PC-9 (cell line): ENCODE results near the gene SMIM14. TPM values are rescaled to one million over a fixed set of nuclear protein-coding genes. Genes with fewer than 3 reads are reported as not detected.

Source experiments
- BruUV-seq: library from RNA; stranded (reverse); fragments of 400-500 nt; replicated peaks from 2 replicates; lab custom pipeline; 2021; lab: Mats Ljungman, UMichigan
- CTCF ChIA-PET: fragments of 300-600 bp; sonication (Branson Sonifier 250); formaldehyde crosslinking; loops from one replicate; lab custom pipeline; 2022; ENCODE audit warnings: antibody characterized with exemption; lab: Charles Lee
- POLR2A ChIA-PET: fragments of 300-600 bp; sonication (Branson Sonifier 250); formaldehyde crosslinking; loops from one replicate; lab custom pipeline; 2022; ENCODE audit warnings: antibody characterized with exemption; ENCODE audit not compliant: unreplicated experiment; lab: Charles Lee
- DNase-seq, 2 experiments: peaks; one replicate each; pipeline versions ENCODE4 v3.0.0 to v3.0.0-alpha.2; 2015 to 2022; ENCODE audit warnings: mixed read lengths in 1 of 2
- H2AFZ ChIP-seq: fragments of 200-600 bp; sonication (generic); 2 replicates; pipeline ENCODE4 v1.8.1; 2017; ENCODE audit warnings: antibody characterized with exemption
- H3F3A ChIP-seq: fragments of 200-600 bp; sonication (generic); 2 replicates; pipeline ENCODE4 v1.8.1; 2017; ENCODE audit warnings: antibody characterized with exemption, mild to moderate bottlenecking, low read depth; ENCODE audit not compliant: insufficient read depth
- H3K27ac ChIP-seq: fragments of 200-600 bp; sonication (generic); 2 replicates; pipeline ENCODE4 v1.6.1; 2016; ENCODE audit warnings: mixed run types
- H3K27me3 ChIP-seq: fragments of 200-600 bp; sonication (generic); 2 replicates; pipeline ENCODE4 v1.6.1; 2016; ENCODE audit warnings: low read depth, mixed run types; ENCODE audit not compliant: insufficient read depth
- H3K36me3 ChIP-seq: fragments of 200-600 bp; sonication (generic); 2 replicates; pipeline ENCODE4 v1.6.1; 2016; ENCODE audit warnings: low read depth, mixed run types
- H3K4me1 ChIP-seq: fragments of 200-600 bp; sonication (generic); replicated peaks from 2 replicates; pipeline ENCODE4 v1.6.1; 2016; ENCODE audit warnings: mixed run types; ENCODE audit not compliant: insufficient read depth
- H3K4me2 ChIP-seq: fragments of 200-600 bp; sonication (generic); 2 replicates; pipeline ENCODE4 v1.6.1; 2017; ENCODE audit warnings: mixed run types
- H3K4me3 ChIP-seq: fragments of 200-600 bp; sonication (generic); 2 replicates; pipeline ENCODE4 v1.6.1; 2016; ENCODE audit warnings: mixed run types
- H3K79me2 ChIP-seq: fragments of 200-600 bp; sonication (generic); 2 replicates; pipeline ENCODE4 v1.6.1; 2017; ENCODE audit warnings: low read depth, mixed run types
- H3K9me2 ChIP-seq: fragments of 200-600 bp; sonication (generic); 2 replicates; pipeline ENCODE4 v1.8.1; 2017; ENCODE audit warnings: mild to moderate bottlenecking; ENCODE audit not compliant: insufficient read depth
- H3K9me3 ChIP-seq: fragments of 200-600 bp; sonication (generic); 2 replicates; pipeline ENCODE4 v1.8.1; 2016; ENCODE audit warnings: low read depth; ENCODE audit not compliant: insufficient read depth
- H4K20me1 ChIP-seq: fragments of 200-600 bp; sonication (generic); 2 replicates; pipeline ENCODE4 v1.8.1; 2017; ENCODE audit not compliant: insufficient read depth
- EZH2 ChIP-seq: fragments of 200-600 bp; sonication (generic); IDR thresholded peaks from 2 replicates; pipeline ENCODE4 v1.8.0; 2017; ENCODE audit warnings: antibody characterized with exemption, low read depth
- intact Hi-C: fragments of 100-400 bp; cut with micrococcal nuclease; formaldehyde crosslinking; loops from one replicate; pipeline ENCODE4 v1.10.0; 2022; ENCODE audit not compliant: unreplicated experiment
- total RNA-seq: library from RNA; stranded (reverse); gene quantifications from 2 replicates; pipeline ENCODE4 v1.2.3, GENCODE V29; 2021
- TF ChIP-seq, protein P1 (sequence below): fragments of 200-600 bp; sonication (generic); conservative IDR thresholded peaks from 2 replicates; pipeline ENCODE4 v1.6.1; 2017; ENCODE audit warnings: mixed run types, antibody characterized with exemption, mild to moderate bottlenecking, moderate library complexity

Gene SMIM14
- total RNA-seq, 1 experiment from 2014 or later: 64.1 TPM

DNA sequence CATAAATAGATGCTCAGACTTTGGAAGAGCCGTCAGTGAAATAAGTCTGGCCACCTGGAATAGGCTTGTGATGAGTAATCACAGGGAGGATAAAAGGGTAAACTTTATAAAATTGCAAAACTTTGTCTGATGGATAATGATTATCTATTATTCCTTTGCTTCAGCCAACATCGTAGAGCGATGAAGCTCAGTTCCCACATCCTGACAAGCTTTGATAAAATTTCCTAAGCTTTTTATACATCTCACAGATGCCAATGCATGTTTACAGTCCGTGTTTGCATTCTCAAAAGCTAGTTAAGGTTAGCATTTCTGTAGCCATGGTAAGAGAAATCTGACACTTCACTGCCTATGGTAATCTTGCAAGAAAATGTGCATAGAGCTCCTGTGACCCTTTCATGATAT, 96.1 kb downstream of the SMIM14 start:
- H3K79me2 ChIP-seq: peaks cover 9% of the 10 kb centered on the region; the same call in 1 of the 2 replicates
- no peaks in the 10 kb centered on the region for H3K27me3 ChIP-seq
- BruUV-seq: no TSS peak
- intact Hi-C loops: no loop called here
- POLR2A ChIA-PET: interaction anchor here (0.6 kb wide), 1 partner anchor 15 kb away, joined by 4 read pairs; the partner anchor contains the start of gene UGDH
- TF ChIP-seq EZH2: no peak
- TF ChIP-seq, protein P1, sequence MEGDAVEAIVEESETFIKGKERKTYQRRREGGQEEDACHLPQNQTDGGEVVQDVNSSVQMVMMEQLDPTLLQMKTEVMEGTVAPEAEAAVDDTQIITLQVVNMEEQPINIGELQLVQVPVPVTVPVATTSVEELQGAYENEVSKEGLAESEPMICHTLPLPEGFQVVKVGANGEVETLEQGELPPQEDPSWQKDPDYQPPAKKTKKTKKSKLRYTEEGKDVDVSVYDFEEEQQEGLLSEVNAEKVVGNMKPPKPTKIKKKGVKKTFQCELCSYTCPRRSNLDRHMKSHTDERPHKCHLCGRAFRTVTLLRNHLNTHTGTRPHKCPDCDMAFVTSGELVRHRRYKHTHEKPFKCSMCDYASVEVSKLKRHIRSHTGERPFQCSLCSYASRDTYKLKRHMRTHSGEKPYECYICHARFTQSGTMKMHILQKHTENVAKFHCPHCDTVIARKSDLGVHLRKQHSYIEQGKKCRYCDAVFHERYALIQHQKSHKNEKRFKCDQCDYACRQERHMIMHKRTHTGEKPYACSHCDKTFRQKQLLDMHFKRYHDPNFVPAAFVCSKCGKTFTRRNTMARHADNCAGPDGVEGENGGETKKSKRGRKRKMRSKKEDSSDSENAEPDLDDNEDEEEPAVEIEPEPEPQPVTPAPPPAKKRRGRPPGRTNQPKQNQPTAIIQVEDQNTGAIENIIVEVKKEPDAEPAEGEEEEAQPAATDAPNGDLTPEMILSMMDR: no peak
- H3K4me1 ChIP-seq: peaks cover 77% of the 10 kb centered on the region
- H3F3A ChIP-seq: peaks cover 68% of the 10 kb centered on the region
- no peak overlapping the region for H3K4me3 ChIP-seq
- H3K4me2 ChIP-seq: peak overlapping the region; percentile 40
- no peaks in the 10 kb centered on the region; the same call in 1 of the 2 replicates for H3K9me3 ChIP-seq
- H4K20me1 ChIP-seq: no peaks in the 10 kb centered on the region
- H3K27ac ChIP-seq: peak overlapping the region; percentile 30; the same call in 1 of the 2 replicates
- H3K9me2 ChIP-seq: no peaks in the 10 kb centered on the region
- peak in 1 of 2 experiments; percentile 55 for DNase-seq
- CTCF ChIA-PET: no interaction called here
- H3K36me3 ChIP-seq: no peaks in the 10 kb centered on the region
- no peak overlapping the region for H2AFZ ChIP-seq

DNA sequence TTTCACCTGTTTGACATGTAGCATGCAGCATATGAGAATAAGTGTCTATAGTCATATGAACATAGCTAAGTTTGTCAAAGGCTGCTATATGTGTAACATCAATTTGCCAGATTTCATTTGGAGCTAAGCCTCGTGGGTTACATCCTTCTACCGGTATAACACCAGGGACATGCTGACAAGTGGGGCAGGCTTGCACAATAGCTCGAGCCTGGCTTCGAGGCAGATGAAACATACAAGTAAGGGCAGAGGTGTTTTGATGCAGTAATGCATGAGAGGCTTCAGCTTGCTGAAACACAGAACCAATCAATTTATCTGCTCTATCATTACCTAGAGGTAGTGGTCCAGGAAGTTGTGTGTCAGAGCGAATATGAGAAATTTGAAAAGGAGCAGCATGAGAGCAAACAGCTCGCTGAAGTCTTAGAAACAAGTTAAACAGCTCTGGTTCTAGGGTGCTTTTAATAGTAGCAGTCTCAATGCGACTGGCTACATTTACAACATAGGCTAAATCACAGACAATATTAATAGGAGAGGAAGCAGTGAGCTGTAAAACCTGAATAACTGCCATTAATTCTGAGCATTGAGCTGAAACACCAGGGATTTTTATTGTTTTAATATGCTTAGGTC, 96.6 kb downstream of the SMIM14 start:
- Histone ChIP-seq H3K27me3 (no peaks in the 10 kb centered on the region), H3K4me2 (peak overlapping the region; percentile 40), H3F3A (peaks cover 67% of the 10 kb centered on the region), H3K36me3 (peaks cover under 1% of the 10 kb centered on the region; the same call in 1 of the 2 replicates), H2AFZ (no peak overlapping the region), H3K79me2 (peaks cover 9% of the 10 kb centered on the region; the same call in 1 of the 2 replicates), H3K9me2 (no peaks in the 10 kb centered on the region), H4K20me1 (no peaks in the 10 kb centered on the region), H3K9me3 (no peaks in the 10 kb centered on the region; the same call in 1 of the 2 replicates), H3K4me1 (peaks cover 77% of the 10 kb centered on the region), H3K4me3 (no peak overlapping the region), H3K27ac (peak overlapping the region; percentile 30)
- TF ChIP-seq EZH2: no peak
- TF ChIP-seq, protein P1: no peak
- ChIA-PET CTCF (no interaction called here), POLR2A (interaction anchor here (0.6 kb wide), 1 partner anchor 15 kb away, joined by 4 read pairs; the partner anchor contains the start of gene UGDH)
- BruUV-seq: no TSS peak
- intact Hi-C loops: no loop called here
- DNase-seq: peak in 1 of 2 experiments; percentile 39

DNA sequence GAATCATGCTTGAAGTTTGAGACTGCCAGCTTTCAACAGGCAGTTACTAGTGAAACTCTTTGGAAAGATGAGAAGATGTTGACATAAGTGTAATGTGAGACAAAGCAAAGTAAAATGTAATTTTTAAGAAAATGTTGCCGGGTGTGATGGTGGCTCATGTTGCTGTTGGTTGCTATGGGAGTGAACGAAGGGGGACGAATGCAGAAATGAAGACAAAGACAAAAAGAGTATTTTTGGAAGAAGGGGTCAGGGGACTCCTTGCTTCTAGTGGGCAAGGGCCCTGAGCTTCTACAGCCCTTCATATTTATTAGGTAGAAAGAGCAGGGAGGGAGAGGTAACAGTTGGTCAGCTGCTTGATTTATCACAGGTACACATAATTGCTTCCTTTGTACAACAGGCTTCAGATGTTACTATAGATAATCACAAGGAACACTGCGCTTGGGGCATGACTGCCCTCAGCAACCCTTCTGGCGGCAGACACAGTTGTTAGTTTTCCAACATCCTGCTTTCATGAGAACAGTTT, 99.5 kb downstream of the SMIM14 start:
- no peak overlapping the region for H2AFZ ChIP-seq
- H3K9me2 ChIP-seq: no peaks in the 10 kb centered on the region
- peak; percentile 23 to 80 for DNase-seq
- no peaks in the 10 kb centered on the region; the same call in 1 of the 2 replicates for H3K9me3 ChIP-seq
- peaks cover 19% of the 10 kb centered on the region for H3K36me3 ChIP-seq
- H3F3A ChIP-seq: peaks cover 53% of the 10 kb centered on the region
- H3K4me2 ChIP-seq: peak overlapping the region; percentile 66
- H3K27ac ChIP-seq: peak overlapping the region; percentile 85
- no peaks in the 10 kb centered on the region for H4K20me1 ChIP-seq
- no TSS peak for BruUV-seq
- peaks cover 65% of the 10 kb centered on the region for H3K4me1 ChIP-seq
- POLR2A ChIA-PET: interaction anchor here (1.0 kb wide), 1 partner anchor 99 kb away, joined by 3 read pairs; the partner anchor contains the start of gene SMIM14
- intact Hi-C loops: no loop called here
- TF ChIP-seq, protein P1: no peak
- no peak for TF ChIP-seq EZH2
- peaks cover 20% of the 10 kb centered on the region; the same call in 1 of the 2 replicates for H3K79me2 ChIP-seq
- CTCF ChIA-PET: no interaction called here
- no peaks in the 10 kb centered on the region for H3K27me3 ChIP-seq
- no peak overlapping the region; the same call in 1 of the 2 replicates for H3K4me3 ChIP-seq
